ENCODE measurements around the gene TRIM72.
"Not testable (repeated sequence)": the region's sequence is repeated elsewhere in the genome, so short reads cannot be mapped to it uniquely, and the experiment has no call there.

The TRIM72 gene

DNA sequence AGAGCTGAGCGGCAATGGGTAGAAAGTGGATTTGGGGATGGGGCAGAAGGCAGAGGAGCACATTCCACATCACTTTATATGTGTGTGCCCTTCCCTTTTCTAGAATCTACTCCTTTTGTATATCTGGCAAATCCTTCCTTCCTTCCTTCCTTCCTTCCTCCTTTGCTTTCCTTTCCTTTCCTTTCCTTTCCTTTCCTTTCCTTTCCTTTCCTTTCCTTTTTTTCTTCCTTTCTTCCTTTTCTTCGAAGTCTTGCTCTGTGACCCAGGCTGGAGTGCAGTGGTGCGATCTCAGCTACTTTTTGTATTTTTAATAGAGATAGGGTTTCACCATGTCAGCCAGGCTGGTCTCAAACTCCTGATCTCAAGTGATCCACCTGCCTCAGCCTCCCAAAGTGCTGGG lies 56.1 kb downstream of the TRIM72 start:
- H3K27me3 Mint-ChIP-seq (ENCODE audit: low read depth); H3K27ac Mint-ChIP-seq; H3K9me3 Mint-ChIP-seq; H3K4me3 Mint-ChIP-seq: not testable (repeated sequence)
- H3K4me1 Mint-ChIP-seq (ENCODE audit: low read depth), result peaks cover 29% of the 10 kb centered on the region
- peaks cover 45% of the 10 kb centered on the region for H3K36me3 Mint-ChIP-seq (ENCODE audit: low read depth)

DNA sequence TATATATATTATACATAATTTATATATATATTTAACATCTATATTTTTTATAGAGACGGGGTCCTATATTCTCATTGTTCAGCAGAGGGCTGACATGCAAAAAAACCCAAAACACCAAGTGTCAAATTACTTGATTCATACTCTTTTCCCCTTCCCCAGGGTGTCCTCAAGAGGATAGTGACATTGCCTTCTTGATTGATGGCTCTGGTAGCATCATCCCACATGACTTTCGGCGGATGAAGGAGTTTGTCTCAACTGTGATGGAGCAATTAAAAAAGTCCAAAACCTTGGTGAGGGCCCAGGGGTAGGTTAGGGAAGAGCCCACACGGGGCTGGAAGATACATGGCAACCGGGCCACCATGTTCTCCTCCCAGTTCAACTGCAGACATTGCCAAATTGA lies 56.9 kb downstream of the TRIM72 start:
- H3K27me3 Mint-ChIP-seq (ENCODE audit: low read depth), result no peaks in the 10 kb centered on the region
- H3K36me3 Mint-ChIP-seq (ENCODE audit: low read depth), result peaks cover 43% of the 10 kb centered on the region
- H3K9me3 Mint-ChIP-seq, result no peaks in the 10 kb centered on the region
- H3K27ac Mint-ChIP-seq, result no peak overlapping the region
- no peak overlapping the region for H3K4me3 Mint-ChIP-seq
- H3K4me1 Mint-ChIP-seq (ENCODE audit: low read depth), result peaks cover 21% of the 10 kb centered on the region

DNA sequence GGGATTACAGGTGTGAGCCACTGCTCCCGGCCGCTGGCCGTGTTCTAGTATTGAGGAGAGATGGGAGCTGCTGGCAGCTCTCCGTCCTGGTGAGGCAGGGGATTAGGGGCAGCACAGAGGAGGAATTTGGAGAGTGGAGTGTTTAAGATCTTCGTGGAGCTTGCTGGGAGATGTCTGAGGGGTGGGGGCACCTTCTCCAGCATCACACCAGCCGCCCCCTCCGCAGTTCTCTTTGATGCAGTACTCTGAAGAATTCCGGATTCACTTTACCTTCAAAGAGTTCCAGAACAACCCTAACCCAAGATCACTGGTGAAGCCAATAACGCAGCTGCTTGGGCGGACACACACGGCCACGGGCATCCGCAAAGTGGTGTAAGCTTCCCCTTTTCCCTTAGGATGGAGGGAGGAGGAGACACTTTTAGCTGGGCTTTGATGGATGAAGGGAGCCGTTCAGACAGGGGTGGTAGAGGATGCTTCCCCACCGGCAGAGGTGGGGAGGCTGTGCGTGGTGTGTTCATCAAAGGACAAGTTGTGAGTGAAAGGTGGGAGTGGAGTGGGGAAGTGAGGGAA lies 57.8 kb downstream of the TRIM72 start:
- Mint-ChIP-seq H3K9me3 (no peaks in the 10 kb centered on the region), H3K4me3 (no peak overlapping the region), H3K27ac (no peak overlapping the region), H3K36me3 (ENCODE audit: low read depth) (peaks cover 45% of the 10 kb centered on the region), H3K4me1 (ENCODE audit: low read depth) (peaks cover 16% of the 10 kb centered on the region), H3K27me3 (ENCODE audit: low read depth) (no peaks in the 10 kb centered on the region)

DNA sequence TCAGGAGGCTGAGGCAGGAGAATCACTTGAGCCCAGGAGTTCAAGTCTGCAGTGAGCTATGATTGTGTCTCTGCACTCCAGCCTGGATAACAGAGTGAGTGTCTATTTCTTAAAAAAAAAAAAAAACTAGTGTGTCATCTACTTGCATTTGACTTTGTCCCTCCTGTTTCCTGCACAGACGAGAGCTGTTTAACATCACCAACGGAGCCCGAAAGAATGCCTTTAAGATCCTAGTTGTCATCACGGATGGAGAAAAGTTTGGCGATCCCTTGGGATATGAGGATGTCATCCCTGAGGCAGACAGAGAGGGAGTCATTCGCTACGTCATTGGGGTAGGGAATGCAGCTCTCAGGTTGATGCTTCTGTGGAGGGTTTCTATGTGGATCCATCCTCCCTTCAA lies 59.3 kb downstream of the TRIM72 start:
- Mint-ChIP-seq H3K9me3 (no peaks in the 10 kb centered on the region), H3K36me3 (ENCODE audit: low read depth) (peaks cover 41% of the 10 kb centered on the region), H3K4me3 (no peak overlapping the region), H3K27me3 (ENCODE audit: low read depth) (no peaks in the 10 kb centered on the region), H3K27ac (no peak overlapping the region), H3K4me1 (ENCODE audit: low read depth) (peaks cover 5% of the 10 kb centered on the region)

DNA sequence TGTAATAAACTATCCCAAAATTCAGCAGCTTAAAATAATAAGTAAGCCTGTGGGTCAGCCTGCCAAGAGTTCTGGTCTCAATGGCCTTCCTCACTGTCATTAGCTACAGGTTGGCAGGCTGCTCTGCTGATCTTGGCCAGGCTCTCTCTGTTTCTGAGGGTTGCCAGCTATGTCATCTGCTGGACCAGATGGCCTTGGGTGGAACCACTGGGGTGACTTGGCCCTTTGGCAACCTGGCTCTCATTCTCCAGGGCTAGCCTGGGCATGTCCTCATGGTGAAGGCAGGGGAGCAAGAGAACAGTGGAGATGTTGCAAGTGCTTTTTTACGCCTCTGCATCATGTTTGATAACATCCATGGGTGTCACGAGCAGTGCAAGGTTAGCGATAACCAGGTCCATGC lies 59.8 kb downstream of the TRIM72 start:
- no peak overlapping the region for H3K27ac Mint-ChIP-seq
- peaks cover 41% of the 10 kb centered on the region for H3K36me3 Mint-ChIP-seq (ENCODE audit: low read depth)
- peaks cover 2% of the 10 kb centered on the region for H3K4me1 Mint-ChIP-seq (ENCODE audit: low read depth)
- H3K9me3 Mint-ChIP-seq, result no peaks in the 10 kb centered on the region
- H3K27me3 Mint-ChIP-seq (ENCODE audit: low read depth), result no peaks in the 10 kb centered on the region
- no peak overlapping the region for H3K4me3 Mint-ChIP-seq

DNA sequence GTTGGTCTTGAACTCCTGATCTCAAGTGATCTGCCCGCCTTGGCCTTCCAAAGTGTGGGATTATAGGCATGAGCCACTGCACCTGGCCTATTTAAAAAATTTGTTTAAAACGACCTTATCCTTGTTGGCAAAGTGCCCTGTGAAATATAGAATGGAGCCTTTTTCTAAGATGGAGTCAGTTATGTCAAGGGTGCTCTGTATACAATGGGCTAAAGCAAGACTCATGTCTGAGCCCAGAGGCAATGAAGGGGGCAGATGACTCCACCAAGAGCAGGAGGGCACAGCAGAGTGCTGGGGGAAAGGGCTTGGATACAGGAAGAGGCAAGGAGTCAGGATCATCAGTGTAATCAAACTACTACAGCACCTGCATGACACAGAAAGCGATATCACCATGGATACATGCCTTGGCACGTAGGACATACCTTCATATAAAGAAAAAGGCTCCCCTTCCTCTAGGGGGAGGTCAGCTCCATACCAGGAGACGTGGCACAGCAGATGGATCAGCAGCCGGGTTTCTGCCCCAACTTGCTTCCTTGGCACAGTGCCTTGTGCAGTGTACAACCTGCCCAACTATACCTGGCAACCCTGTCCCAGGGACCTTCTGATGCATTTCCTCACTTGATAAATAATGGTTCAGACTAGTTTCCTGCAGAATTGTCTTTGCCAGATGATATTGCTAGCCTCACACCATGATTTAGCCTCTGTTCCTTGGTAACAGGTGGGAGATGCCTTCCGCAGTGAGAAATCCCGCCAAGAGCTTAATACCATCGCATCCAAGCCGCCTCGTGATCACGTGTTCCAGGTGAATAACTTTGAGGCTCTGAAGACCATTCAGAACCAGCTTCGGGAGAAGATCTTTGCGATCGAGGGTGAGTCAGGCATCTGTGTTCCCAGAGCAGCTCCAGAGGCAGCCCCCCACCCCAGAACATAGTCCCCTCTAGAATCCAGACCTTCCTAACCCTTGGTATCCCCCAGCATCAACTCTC lies 61.2 kb downstream of the TRIM72 start:
- H3K9me3 Mint-ChIP-seq, result no peaks in the 10 kb centered on the region
- H3K4me1 Mint-ChIP-seq (ENCODE audit: low read depth), result no peaks in the 10 kb centered on the region
- no peak overlapping the region for H3K27ac Mint-ChIP-seq
- H3K36me3 Mint-ChIP-seq (ENCODE audit: low read depth), result peaks cover 48% of the 10 kb centered on the region
- no peaks in the 10 kb centered on the region for H3K27me3 Mint-ChIP-seq (ENCODE audit: low read depth)
- no peak overlapping the region for H3K4me3 Mint-ChIP-seq

DNA sequence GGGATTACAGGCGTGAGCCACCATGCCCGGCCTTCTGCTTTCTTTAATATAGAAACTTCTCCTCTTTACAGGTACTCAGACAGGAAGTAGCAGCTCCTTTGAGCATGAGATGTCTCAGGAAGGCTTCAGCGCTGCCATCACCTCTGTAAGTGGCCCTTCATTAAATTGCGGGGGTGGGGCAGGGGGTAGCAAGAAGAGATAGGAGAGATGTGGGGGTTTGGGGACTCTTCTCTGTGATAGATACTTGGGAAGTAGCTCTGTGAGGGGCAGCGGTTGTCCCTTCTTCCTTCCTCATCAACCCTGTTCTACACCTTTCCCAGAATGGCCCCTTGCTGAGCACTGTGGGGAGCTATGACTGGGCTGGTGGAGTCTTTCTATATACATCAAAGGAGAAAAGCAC lies 62.7 kb downstream of the TRIM72 start:
- no peak overlapping the region for H3K27ac Mint-ChIP-seq
- no peaks in the 10 kb centered on the region for H3K27me3 Mint-ChIP-seq (ENCODE audit: low read depth)
- H3K9me3 Mint-ChIP-seq, result no peaks in the 10 kb centered on the region
- no peak overlapping the region for H3K4me3 Mint-ChIP-seq
- H3K4me1 Mint-ChIP-seq (ENCODE audit: low read depth), result no peaks in the 10 kb centered on the region
- H3K36me3 Mint-ChIP-seq (ENCODE audit: low read depth), result peaks cover 57% of the 10 kb centered on the region

DNA sequence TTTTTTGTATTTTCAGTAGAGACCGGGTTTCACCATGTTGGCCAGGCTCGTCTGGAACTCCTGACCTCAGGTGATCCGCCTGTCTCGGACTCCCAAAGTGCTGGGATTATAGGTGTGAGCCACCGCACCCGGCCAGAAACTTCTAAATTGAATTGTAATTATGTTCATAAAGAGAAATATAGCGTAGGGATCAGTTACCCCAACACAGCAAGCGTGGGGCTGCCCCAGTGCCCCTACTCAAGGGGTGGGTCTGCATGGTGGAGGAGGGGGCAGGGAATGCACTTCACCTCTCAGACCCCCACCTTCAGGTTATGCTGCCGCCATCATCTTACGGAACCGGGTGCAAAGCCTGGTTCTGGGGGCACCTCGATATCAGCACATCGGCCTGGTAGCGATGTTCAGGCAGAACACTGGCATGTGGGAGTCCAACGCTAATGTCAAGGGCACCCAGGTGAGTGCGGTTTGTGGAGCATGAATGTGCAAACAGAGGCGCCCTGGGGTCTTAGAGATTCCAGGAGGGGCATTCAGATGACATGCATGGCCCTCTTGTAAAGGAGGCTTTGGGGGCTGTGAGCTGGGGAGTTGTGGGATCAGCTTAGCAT lies 63.8 kb downstream of the TRIM72 start:
- no peaks in the 10 kb centered on the region for H3K27me3 Mint-ChIP-seq (ENCODE audit: low read depth)
- H3K36me3 Mint-ChIP-seq (ENCODE audit: low read depth), result peaks cover 63% of the 10 kb centered on the region
- H3K4me3 Mint-ChIP-seq, result no peak overlapping the region
- no peaks in the 10 kb centered on the region for H3K4me1 Mint-ChIP-seq (ENCODE audit: low read depth)
- H3K9me3 Mint-ChIP-seq, result no peaks in the 10 kb centered on the region
- H3K27ac Mint-ChIP-seq, result no peak overlapping the region

DNA sequence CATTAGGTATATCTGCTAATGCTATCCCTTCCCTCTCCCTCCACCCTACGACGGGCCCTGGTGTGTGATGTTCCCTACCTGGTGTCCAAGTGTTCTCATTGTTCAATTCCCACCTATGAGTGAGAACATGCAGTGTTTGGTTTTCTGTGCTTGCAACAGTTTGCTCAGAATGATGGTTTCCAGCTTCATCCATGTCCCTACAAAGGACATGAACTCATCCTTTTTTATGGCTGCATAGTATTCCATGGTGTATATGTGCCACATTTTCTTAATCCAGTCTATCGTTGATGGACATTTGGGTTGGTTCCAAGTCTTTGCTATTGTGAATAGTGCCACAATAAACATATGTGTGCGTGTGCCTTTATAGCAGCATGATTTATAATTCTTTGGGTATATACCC lies 64.9 kb downstream of the TRIM72 start:
- not testable (repeated sequence) for H3K27ac Mint-ChIP-seq, H3K9me3 Mint-ChIP-seq

More for the DNA sequence above, 64.9 kb downstream of the TRIM72 start:
- H3K4me3 Mint-ChIP-seq; H3K4me1 Mint-ChIP-seq (ENCODE audit: low read depth); H3K27me3 Mint-ChIP-seq (ENCODE audit: low read depth): not testable (repeated sequence)
- H3K36me3 Mint-ChIP-seq (ENCODE audit: low read depth), result peaks cover 71% of the 10 kb centered on the region

All from T-helper 1 cell treated with Interleukin-12 subunit alpha and Interleukin-12 subunit beta and Interleukin-4 antibody, amounts not matched to agents 30 μg/mL and 1 μg/mL, for 36 hours (primary cell).